Mesendoderm (in vitro differentiated cells): ENCODE measurements around the gene CCNG1.

ENCODE experiments used
- DNase-seq: peaks from one replicate; pipeline ENCODE4 v3.0.0; 2013
- H2AK5ac ChIP-seq: 2 replicates; pipeline ENCODE4 v1.6.1; 2013; ENCODE audit warnings: low read length, inconsistent platforms
- H2BK120ac ChIP-seq: 2 replicates; pipeline ENCODE4 v1.6.1; 2013; ENCODE audit warnings: low read depth, mild to moderate bottlenecking, low read length, moderate library complexity, mixed read lengths
- H2BK15ac ChIP-seq: replicated peaks from 2 replicates; pipeline ENCODE4 v1.6.1; 2013; ENCODE audit warnings: low read depth, mild to moderate bottlenecking, moderate library complexity
- H2BK5ac ChIP-seq: 2 replicates; pipeline ENCODE4 v1.6.1; 2013; ENCODE audit warnings: low read length, inconsistent platforms
- H3K18ac ChIP-seq: 2 replicates; pipeline ENCODE4 v1.6.1; 2013; ENCODE audit warnings: mild to moderate bottlenecking, low read length, mixed read lengths
- H3K23ac ChIP-seq: one replicate; pipeline ENCODE4 v1.6.1; 2013; ENCODE audit warnings: low read length
- H3K27ac ChIP-seq: 2 replicates; pipeline ENCODE4 v1.5.1; 2013; ENCODE audit warnings: low read depth, mild to moderate bottlenecking, inconsistent platforms, low read length, moderate library complexity
- H3K27me3 ChIP-seq: 2 replicates; pipeline ENCODE4 v1.6.1; 2013; ENCODE audit warnings: low read length, control low read depth, mild to moderate bottlenecking, inconsistent platforms; ENCODE audit not compliant: insufficient read depth, poor library complexity
- H3K36me3 ChIP-seq: 2 replicates; pipeline ENCODE4 v1.6.1; 2013; ENCODE audit warnings: low read length, inconsistent platforms; ENCODE audit not compliant: control insufficient read depth, insufficient read depth
- H3K4ac ChIP-seq: one replicate; pipeline ENCODE4 v1.6.1; 2013; ENCODE audit warnings: low read depth, mild to moderate bottlenecking, low read length, moderate library complexity
- H3K4me1 ChIP-seq: 2 replicates; pipeline ENCODE4 v1.6.1; 2013; ENCODE audit warnings: low read depth, low read length, inconsistent platforms; ENCODE audit not compliant: control insufficient read depth
- H3K4me2 ChIP-seq: 2 replicates; pipeline ENCODE4 v1.6.1; 2013; ENCODE audit warnings: low read length
- H3K4me3 ChIP-seq: 2 replicates; pipeline ENCODE4 v1.5.1; 2013; ENCODE audit warnings: mild to moderate bottlenecking, low read length
- H3K56ac ChIP-seq: one replicate; pipeline ENCODE4 v1.6.1; 2013; ENCODE audit warnings: low read length
- H3K79me1 ChIP-seq: 2 replicates; pipeline ENCODE4 v1.6.1; 2013; ENCODE audit warnings: low read length, inconsistent platforms
- H3K79me2 ChIP-seq: 2 replicates; pipeline ENCODE4 v1.6.1; 2013; ENCODE audit warnings: mild to moderate bottlenecking, low read length; ENCODE audit not compliant: control insufficient read depth, insufficient read depth
- H3K9ac ChIP-seq: 2 replicates; pipeline ENCODE4 v1.6.1; 2013; ENCODE audit warnings: low read length, inconsistent platforms
- H4K5ac ChIP-seq: one replicate; pipeline ENCODE4 v1.6.1; 2013; ENCODE audit warnings: low read length
- H4K8ac ChIP-seq: one replicate; pipeline ENCODE4 v1.6.1; 2013; ENCODE audit warnings: low read depth, mild to moderate bottlenecking, control low read depth, low read length, moderate library complexity
- WGBS: extraction: QIAGEN DNeasy Blood & Tissue Kit; methylation state at CpG from one replicate; pipeline ENCODE4 v1.1.7; 2013; ENCODE audit warnings: low lambda C conversion rate, missing lambda C conversion rate; ENCODE audit not compliant: insufficient coverage; ENCODE audit errors: extremely low coverage; 5-methylcytosine and 5-hydroxymethylcytosine counted together

The CCNG1 gene

GRCh38 chr5:163459819-163460561 is 22.6 kb downstream of the CCNG1 start, which contains the start of gene NUDCD2:
Gene NUDCD2, minus strand, starts transcription at chr5:163460102. Its CDS starts 52 bp downstream, at chr5:163460050.
- peak; percentile 100 for DNase-seq
- Histone ChIP-seq H3K4me3 (peak within 1 kb of the TSS; percentile 94), H3K18ac (peak within 1 kb of the TSS; percentile 57), H3K27me3 (no peaks in the 10 kb centered on the region), H3K56ac (peak within 1 kb of the TSS; percentile 98), H3K79me2 (peaks cover 5% of the 10 kb centered on the region), H2BK120ac (no peak within 1 kb of the TSS), H2AK5ac (peak within 1 kb of the TSS; percentile 6), H2BK15ac (no peak within 1 kb of the TSS), H4K8ac (no peak within 1 kb of the TSS), H3K36me3 (no peaks in the 10 kb centered on the region), H3K9ac (peak within 1 kb of the TSS; percentile 98), H3K4ac (peak within 1 kb of the TSS; percentile 92), H3K4me2 (peak within 1 kb of the TSS; percentile 96), H3K4me1 (no peaks in the 10 kb centered on the region), H3K79me1 (peaks cover 2% of the 10 kb centered on the region), H2BK5ac (peak within 1 kb of the TSS; percentile 79), H3K27ac (peak within 1 kb of the TSS; percentile 97), H3K23ac (no peak within 1 kb of the TSS), H4K5ac (peak within 1 kb of the TSS; percentile 88)
- WGBS, result no CpG with 5 or more reads among the region's 59 CpGs

DNA sequence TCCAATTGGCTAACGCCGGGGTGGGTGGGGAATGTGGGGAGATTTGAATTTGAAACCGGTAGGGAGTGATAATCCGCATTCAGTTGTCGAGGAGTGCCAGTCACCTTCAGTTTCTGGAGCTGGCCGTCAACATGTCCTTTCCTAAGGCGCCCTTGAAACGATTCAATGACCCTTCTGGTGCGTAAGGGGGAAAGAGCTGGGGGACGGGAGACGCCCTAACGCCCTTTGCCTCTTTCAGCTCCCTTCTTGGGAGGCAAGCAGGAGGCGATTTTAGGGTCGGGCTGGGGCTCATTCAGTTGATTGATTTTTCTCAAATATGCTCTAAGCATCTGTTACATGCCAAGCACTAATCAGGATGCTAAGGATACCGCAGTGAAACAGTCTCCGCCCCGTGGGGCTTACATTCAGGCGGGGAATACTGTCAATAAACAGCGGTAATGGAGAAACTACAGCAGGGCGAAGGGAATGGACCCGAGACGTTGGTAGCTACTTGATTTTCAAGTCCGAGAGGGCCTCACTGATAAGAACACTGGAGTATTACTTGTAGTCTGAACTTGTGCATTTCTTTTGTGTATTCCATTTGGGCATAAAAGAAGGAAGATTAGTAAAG is 23.3 kb downstream of the CCNG1 start, which contains the start of gene HMMR:
Gene HMMR (plus strand): TSS at position 71 of the 610 bp plus-strand sequence. CDS start 61 bp downstream, at position 132.
- Histone ChIP-seq H3K56ac (peak within 1 kb of the TSS; percentile 98), H2BK120ac (no peak within 1 kb of the TSS), H3K9ac (peak within 1 kb of the TSS; percentile 98), H2BK15ac (no peak within 1 kb of the TSS), H4K5ac (peak within 1 kb of the TSS; percentile 88), H3K4me2 (peak within 1 kb of the TSS; percentile 96), H4K8ac (no peak within 1 kb of the TSS), H3K23ac (no peak within 1 kb of the TSS), H3K4me3 (peak within 1 kb of the TSS; percentile 94), H3K4me1 (no peaks in the 10 kb centered on the region), H3K27ac (peak within 1 kb of the TSS; percentile 97), H3K79me1 (peaks cover 2% of the 10 kb centered on the region), H3K36me3 (no peaks in the 10 kb centered on the region), H2AK5ac (peak within 1 kb of the TSS; percentile 6), H3K18ac (peak within 1 kb of the TSS; percentile 87), H3K79me2 (peaks cover 5% of the 10 kb centered on the region), H2BK5ac (peak within 1 kb of the TSS; percentile 79), H3K27me3 (no peaks in the 10 kb centered on the region), H3K4ac (peak within 1 kb of the TSS; percentile 92)
- peak; percentile 86 for DNase-seq
- WGBS, result no CpG with 5 or more reads among the region's 23 CpGs

- Histone ChIP-seq H3K36me3 (no peaks in the 10 kb centered on the region), H3K4me3 (no peak overlapping the region), H3K56ac (no peak overlapping the region), H3K23ac (no peak overlapping the region), H3K4me1 (no peaks in the 10 kb centered on the region), H3K27ac (no peak overlapping the region), H3K79me2 (peaks cover 5% of the 10 kb centered on the region), H3K27me3 (no peaks in the 10 kb centered on the region), H2BK15ac (no peak overlapping the region), H4K5ac (no peak overlapping the region), H3K79me1 (peaks cover 2% of the 10 kb centered on the region), H2BK5ac (no peak overlapping the region), H2AK5ac (no peak overlapping the region), H3K9ac (no peak overlapping the region), H3K4ac (no peak overlapping the region), H4K8ac (no peak overlapping the region), H2BK120ac (no peak overlapping the region), H3K4me2 (no peak overlapping the region), H3K18ac (no peak overlapping the region)
- no peak for DNase-seq
Observed at GRCh38 chr5:163463063-163463435, 25.7 kb downstream of the CCNG1 start.

DNA sequence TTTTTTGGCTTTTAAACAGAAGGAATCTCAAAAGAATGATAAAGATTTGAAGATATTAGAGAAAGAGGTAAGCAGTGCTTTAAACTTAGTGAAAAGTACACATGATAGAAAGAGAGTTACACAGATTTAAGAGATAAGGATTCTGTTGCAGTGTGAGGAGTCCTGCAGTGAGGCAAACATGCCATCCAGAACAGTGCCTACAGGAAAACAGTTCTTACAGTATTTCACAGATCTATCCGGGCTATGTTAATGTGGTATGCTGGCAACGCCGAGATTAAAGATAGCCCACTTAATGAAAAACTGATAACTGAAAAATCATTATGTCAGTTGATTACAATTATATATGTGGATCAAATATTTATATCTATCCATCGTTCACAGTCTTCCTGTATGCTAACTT is 30.3 kb downstream of the CCNG1 start:
- Histone ChIP-seq H3K27me3 (no peaks in the 10 kb centered on the region), H4K5ac (no peak overlapping the region), H3K9ac (no peak overlapping the region), H4K8ac (no peak overlapping the region), H3K4me1 (no peaks in the 10 kb centered on the region), H2BK15ac (no peak overlapping the region), H3K4ac (no peak overlapping the region), H2AK5ac (no peak overlapping the region), H3K4me3 (no peak overlapping the region), H3K79me1 (no peaks in the 10 kb centered on the region), H3K4me2 (no peak overlapping the region), H3K18ac (no peak overlapping the region), H2BK120ac (no peak overlapping the region), H3K36me3 (peaks cover 2% of the 10 kb centered on the region), H3K27ac (no peak overlapping the region), H3K56ac (no peak overlapping the region), H3K79me2 (no peaks in the 10 kb centered on the region), H3K23ac (no peak overlapping the region), H2BK5ac (no peak overlapping the region)
- no CpG with 5 or more reads among the region's 4 CpGs for WGBS
- DNase-seq, result no peak

DNA sequence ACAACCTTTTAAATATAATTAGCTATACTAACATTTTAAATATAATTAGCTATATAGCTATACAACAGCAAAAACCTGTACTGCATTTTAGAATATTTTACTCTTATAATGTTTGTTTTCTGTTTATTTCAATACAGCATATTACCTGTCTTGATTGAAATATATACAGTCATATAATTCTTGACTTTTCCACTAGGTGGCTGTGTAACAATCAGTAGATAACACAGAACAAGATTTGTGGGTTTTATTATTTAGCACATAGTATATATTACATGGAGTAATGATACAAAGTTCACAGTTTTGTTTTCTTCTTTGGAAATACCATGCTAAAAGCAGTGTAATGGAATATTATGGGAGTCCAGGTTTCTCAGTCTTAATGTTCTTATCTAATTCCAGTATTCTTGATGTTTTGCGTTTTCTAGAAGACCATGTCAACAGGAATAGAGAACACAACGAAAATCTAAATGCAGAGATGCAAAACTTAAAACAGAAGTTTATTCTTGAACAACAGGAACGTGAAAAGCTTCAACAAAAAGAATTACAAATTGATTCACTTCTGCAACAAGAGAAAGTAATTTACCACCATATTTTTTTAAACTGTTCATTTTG is 36.3 kb downstream of the CCNG1 start:
- no peaks in the 10 kb centered on the region for H3K36me3 ChIP-seq
- WGBS, result no CpG with 5 or more reads among the region's 3 CpGs
- no peak overlapping the region for H3K23ac ChIP-seq
- no peak overlapping the region for H2BK5ac ChIP-seq
- no peak overlapping the region for H2AK5ac ChIP-seq
- H3K18ac ChIP-seq, result no peak overlapping the region
- DNase-seq, result no peak
- H3K4me2 ChIP-seq, result no peak overlapping the region
- H2BK120ac ChIP-seq, result no peak overlapping the region
- H3K4me1 ChIP-seq, result no peaks in the 10 kb centered on the region
- no peak overlapping the region for H4K8ac ChIP-seq
- no peak overlapping the region for H3K9ac ChIP-seq
- no peaks in the 10 kb centered on the region for H3K79me1 ChIP-seq
- H3K79me2 ChIP-seq, result no peaks in the 10 kb centered on the region
- H3K4ac ChIP-seq, result no peak overlapping the region
- no peak overlapping the region for H2BK15ac ChIP-seq
- no peak overlapping the region for H3K56ac ChIP-seq
- no peak overlapping the region for H4K5ac ChIP-seq
- no peaks in the 10 kb centered on the region for H3K27me3 ChIP-seq
- no peak overlapping the region for H3K27ac ChIP-seq
- no peak overlapping the region for H3K4me3 ChIP-seq
